Effector memory CD8-positive, alpha-beta T cell (primary cell): Measurements from ENCODE around the gene TMEM236.

Experiments used
- ATAC-seq: fragments of 150-1000 bp; cut with Tn5 transposase; replicated peaks from 2 replicates; pipeline ENCODE4 v1.10.0; 2021; ENCODE audit warnings: mild to moderate bottlenecking, moderate library complexity
- DNase-seq, 3 experiments: peaks; one replicate each; pipeline ENCODE4 v3.0.0; 2021
- H3K27ac Mint-ChIP-seq, 2 donors: one replicate each; pipeline ENCODE4 v1.8.0; 2022; ENCODE audit warnings: mild to moderate bottlenecking in 2 of 2, mixed read lengths in 2 of 2, moderate library complexity in 2 of 2
- H3K27me3 Mint-ChIP-seq, 2 donors: one replicate each; pipeline ENCODE4 v1.8.0; 2022; ENCODE audit warnings: mixed read lengths in 2 of 2
- H3K36me3 Mint-ChIP-seq: one replicate; pipeline ENCODE4 v1.8.0; 2022; ENCODE audit warnings: mild to moderate bottlenecking, moderate library complexity, mixed read lengths; ENCODE audit not compliant: insufficient read depth
- H3K4me1 Mint-ChIP-seq, 2 donors: one replicate each; pipeline ENCODE4 v1.8.0; 2022; ENCODE audit warnings: low read depth in 2 of 2, mixed read lengths in 2 of 2
- H3K4me3 Mint-ChIP-seq, 2 donors: one replicate each; pipeline ENCODE4 v1.8.0; 2022; ENCODE audit warnings: mild to moderate bottlenecking in 2 of 2, mixed read lengths in 2 of 2, moderate library complexity in 2 of 2
- H3K9me3 Mint-ChIP-seq, 2 donors: one replicate each; pipeline ENCODE4 v1.8.0; 2022; ENCODE audit warnings: mixed read lengths in 2 of 2

The TMEM236 gene

GRCh38 chr10:17833656-17834055, 81.7 kb downstream of the TMEM236 start:
- H3K27ac Mint-ChIP-seq: no peak overlapping the region
- DNase-seq: no peak
- ATAC-seq: no peak
- H3K36me3 Mint-ChIP-seq: no peaks in the 10 kb centered on the region
- no peaks in the 10 kb centered on the region for H3K9me3 Mint-ChIP-seq
- no peaks in the 10 kb centered on the region for H3K4me1 Mint-ChIP-seq
- H3K4me3 Mint-ChIP-seq: no peak overlapping the region
- peaks cover 35 to 46% of the 10 kb centered on the region in 2 donors for H3K27me3 Mint-ChIP-seq

DNA sequence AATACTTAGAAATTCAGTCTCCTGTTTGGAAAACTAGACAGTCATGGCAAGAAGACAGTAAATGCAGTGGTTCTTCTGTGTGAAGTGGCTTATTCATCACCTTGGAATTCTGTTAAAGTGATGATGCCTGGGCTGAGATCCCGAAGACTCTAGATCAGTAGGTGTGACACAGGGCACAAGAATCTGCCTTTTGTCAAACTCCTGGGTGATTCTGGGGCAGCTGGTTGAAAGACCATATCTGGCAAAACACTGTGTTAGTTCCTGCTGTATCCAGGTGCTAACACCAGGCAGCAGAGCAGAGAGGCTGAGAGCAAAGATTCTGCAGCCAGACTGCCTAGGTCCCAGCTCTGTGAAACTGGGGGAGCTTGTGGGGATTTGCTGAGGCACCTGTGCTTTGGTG, 83.7 kb downstream of the TMEM236 start:
- no peaks in the 10 kb centered on the region for H3K9me3 Mint-ChIP-seq
- H3K27ac Mint-ChIP-seq: no peak overlapping the region
- H3K27me3 Mint-ChIP-seq: peaks cover 26 to 37% of the 10 kb centered on the region in 2 donors
- DNase-seq (no peak), ATAC-seq (no peak)
- H3K4me3 Mint-ChIP-seq: no peak overlapping the region
- H3K36me3 Mint-ChIP-seq: no peaks in the 10 kb centered on the region
- no peaks in the 10 kb centered on the region for H3K4me1 Mint-ChIP-seq

DNA sequence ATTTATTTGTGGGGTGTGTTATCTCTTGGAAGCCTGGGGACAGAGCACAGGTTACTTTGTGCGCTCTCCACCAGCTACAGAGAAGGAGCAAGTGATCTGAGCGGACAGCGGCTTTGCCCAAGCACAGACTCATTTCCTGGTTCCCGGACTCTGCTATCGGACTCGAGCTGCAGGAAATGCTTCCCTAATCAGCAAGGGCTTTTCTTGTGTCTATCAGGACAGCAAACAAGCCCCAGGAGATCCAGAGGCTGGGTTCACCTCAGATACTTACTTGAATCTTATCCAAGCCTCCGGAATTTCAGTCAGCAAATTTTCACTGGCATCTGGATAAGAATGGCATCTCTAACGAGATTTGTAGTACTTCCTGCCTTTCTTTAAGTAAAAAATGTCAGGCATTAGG, 84.9 kb downstream of the TMEM236 start:
- H3K4me3 Mint-ChIP-seq: no peak overlapping the region
- no peak for DNase-seq
- H3K36me3 Mint-ChIP-seq: no peaks in the 10 kb centered on the region
- no peak overlapping the region for H3K27ac Mint-ChIP-seq
- H3K4me1 Mint-ChIP-seq: no peaks in the 10 kb centered on the region
- no peak for ATAC-seq
- H3K9me3 Mint-ChIP-seq: no peaks in the 10 kb centered on the region
- peaks cover 26 to 37% of the 10 kb centered on the region in 2 donors for H3K27me3 Mint-ChIP-seq

DNA sequence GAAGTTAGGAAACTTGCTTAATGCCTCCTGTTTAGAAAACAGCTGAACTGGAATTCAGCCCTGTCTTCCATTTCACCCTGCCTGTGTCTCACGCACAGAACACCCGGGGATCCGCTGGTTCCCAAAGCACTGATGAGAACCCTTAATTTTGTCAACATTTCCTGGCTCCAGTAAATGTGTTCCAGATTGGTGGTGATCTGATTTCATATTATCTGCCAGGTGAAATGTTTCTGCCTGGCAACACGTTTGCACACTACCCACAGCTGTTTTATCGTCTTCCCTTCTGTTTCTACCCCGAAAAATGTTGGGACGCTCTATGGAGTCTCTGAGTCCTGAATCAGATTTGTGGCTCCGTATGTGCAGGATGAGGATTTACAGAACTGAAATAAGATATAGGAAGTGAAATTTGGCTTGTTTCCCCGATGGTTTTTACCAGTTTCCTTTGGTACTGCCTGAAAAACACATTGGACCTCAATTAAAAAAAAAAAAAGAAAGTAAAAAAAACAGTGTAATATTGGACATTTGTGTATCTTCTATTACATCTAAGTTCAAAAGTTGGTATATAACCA, 86.2 kb downstream of the TMEM236 start:
- peaks cover 26 to 37% of the 10 kb centered on the region in 2 donors for H3K27me3 Mint-ChIP-seq
- H3K4me1 Mint-ChIP-seq: no peaks in the 10 kb centered on the region
- no peak for DNase-seq

DNA sequence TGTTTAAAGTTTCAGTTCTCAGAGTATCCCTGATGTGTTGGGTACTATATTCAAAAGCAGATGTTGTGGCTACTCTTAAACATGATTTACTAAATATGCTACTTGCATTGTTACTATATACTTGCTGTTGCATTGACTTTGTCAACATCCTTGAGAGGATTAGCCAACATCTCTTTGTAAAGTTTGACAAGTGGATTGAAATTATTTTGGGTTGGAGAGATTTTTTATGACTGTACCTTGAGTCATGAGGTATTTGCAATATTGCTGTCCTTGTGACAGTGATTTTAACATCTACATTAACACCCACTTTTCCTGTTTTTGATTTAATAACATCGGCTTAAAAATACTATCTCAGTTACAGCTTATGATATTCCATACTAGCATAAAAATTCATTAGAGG, 89.0 kb downstream of the TMEM236 start:
- H3K9me3 Mint-ChIP-seq: no peaks in the 10 kb centered on the region
- H3K27ac Mint-ChIP-seq: no peak overlapping the region
- no peak overlapping the region for H3K4me3 Mint-ChIP-seq
- no peak for DNase-seq
- H3K36me3 Mint-ChIP-seq: no peaks in the 10 kb centered on the region
- no peak for ATAC-seq
- H3K4me1 Mint-ChIP-seq: no peaks in the 10 kb centered on the region
- peaks cover 25 to 27% of the 10 kb centered on the region in 2 donors for H3K27me3 Mint-ChIP-seq

More for the DNA sequence above, 86.2 kb downstream of the TMEM236 start:
- ATAC-seq: no peak
- Mint-ChIP-seq H3K4me3 (no peak overlapping the region), H3K9me3 (no peaks in the 10 kb centered on the region), H3K27ac (no peak overlapping the region), H3K36me3 (no peaks in the 10 kb centered on the region)

GRCh38 chr10:17842641-17843040, 90.6 kb downstream of the TMEM236 start:
- Mint-ChIP-seq H3K9me3 (no peaks in the 10 kb centered on the region), H3K4me3 (no peak overlapping the region), H3K36me3 (no peaks in the 10 kb centered on the region), H3K27me3 (peaks cover 17 to 27% of the 10 kb centered on the region in 2 donors), H3K4me1 (no peaks in the 10 kb centered on the region), H3K27ac (no peak overlapping the region)
- DNase-seq (no peak), ATAC-seq (no peak)

GRCh38 chr10:17847585-17848296, 95.7 kb downstream of the TMEM236 start:
- Mint-ChIP-seq H3K27me3 (peaks cover 9 to 26% of the 10 kb centered on the region in 2 donors), H3K27ac (no peak overlapping the region), H3K9me3 (no peaks in the 10 kb centered on the region), H3K36me3 (peaks cover 2% of the 10 kb centered on the region), H3K4me3 (no peak overlapping the region), H3K4me1 (peaks cover 0 to 2% of the 10 kb centered on the region in 2 donors)
- DNase-seq (no peak), ATAC-seq (peak; percentile 39)

GRCh38 chr10:17848646-17849045, 96.6 kb downstream of the TMEM236 start:
- Mint-ChIP-seq H3K27me3 (peaks cover 9 to 26% of the 10 kb centered on the region in 2 donors), H3K36me3 (peaks cover 2% of the 10 kb centered on the region), H3K9me3 (no peaks in the 10 kb centered on the region)

More at GRCh38 chr10:17848646-17849045, 96.6 kb downstream of the TMEM236 start:
- ATAC-seq (no peak), DNase-seq (no peak)
- H3K4me3 Mint-ChIP-seq: no peak overlapping the region
- H3K4me1 Mint-ChIP-seq: peaks cover 0 to 2% of the 10 kb centered on the region in 2 donors
- no peak overlapping the region for H3K27ac Mint-ChIP-seq
